ENCODE data around the gene MLYCD. TPM values are rescaled to one million over a fixed set of nuclear protein-coding genes. Genes with fewer than 3 reads are reported as not detected.
A peak's percentile ranks its signal among the peaks of the same experiment; 100 is the strongest.

The MLYCD gene
- total RNA-seq, 4 donors from 2014 or later = 9.6 to 15.8 (median 12.3) TPM

DNA sequence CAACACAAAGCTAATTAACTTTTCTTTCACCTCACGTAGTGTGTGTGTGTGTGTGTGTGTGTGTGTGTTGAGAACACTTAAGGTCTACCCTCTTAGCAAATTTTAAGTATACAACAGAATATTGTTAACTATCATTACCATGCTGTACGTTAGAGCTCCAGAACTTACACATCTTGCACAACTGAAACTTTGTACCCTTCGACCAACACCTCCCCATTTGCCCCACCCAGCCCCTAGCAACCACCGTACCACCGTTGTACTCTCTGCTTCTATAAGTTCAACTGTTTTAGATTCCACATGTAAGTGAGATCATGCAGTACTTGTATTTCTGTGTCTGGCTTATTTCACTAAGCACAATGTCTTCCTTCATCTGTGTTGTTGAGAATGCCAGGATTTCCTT lies 28.1 kb upstream of the MLYCD start:
- no peaks in the 10 kb centered on the region for H3K9me3 ChIP-seq
- intact Hi-C loops (cut with DNase I) = no loop called here
- no peak overlapping the region for H3K4me3 ChIP-seq
- H3K27me3 ChIP-seq = no peaks in the 10 kb centered on the region
- no peak overlapping the region for H3K27ac ChIP-seq (replicated peaks in 1 of 4)
- DNase-seq (ENCODE audit: extremely low spot score) = peak; percentile 66
- 89% methylated on average over 5 of the region's 5 CpGs for WGBS
- H3K4me1 ChIP-seq = no peaks in the 10 kb centered on the region
- TF ChIP-seq POLR2AphosphoS5 (IDR thresholded peaks at IDR 0.05) = no peak
- TF ChIP-seq, protein P1, sequence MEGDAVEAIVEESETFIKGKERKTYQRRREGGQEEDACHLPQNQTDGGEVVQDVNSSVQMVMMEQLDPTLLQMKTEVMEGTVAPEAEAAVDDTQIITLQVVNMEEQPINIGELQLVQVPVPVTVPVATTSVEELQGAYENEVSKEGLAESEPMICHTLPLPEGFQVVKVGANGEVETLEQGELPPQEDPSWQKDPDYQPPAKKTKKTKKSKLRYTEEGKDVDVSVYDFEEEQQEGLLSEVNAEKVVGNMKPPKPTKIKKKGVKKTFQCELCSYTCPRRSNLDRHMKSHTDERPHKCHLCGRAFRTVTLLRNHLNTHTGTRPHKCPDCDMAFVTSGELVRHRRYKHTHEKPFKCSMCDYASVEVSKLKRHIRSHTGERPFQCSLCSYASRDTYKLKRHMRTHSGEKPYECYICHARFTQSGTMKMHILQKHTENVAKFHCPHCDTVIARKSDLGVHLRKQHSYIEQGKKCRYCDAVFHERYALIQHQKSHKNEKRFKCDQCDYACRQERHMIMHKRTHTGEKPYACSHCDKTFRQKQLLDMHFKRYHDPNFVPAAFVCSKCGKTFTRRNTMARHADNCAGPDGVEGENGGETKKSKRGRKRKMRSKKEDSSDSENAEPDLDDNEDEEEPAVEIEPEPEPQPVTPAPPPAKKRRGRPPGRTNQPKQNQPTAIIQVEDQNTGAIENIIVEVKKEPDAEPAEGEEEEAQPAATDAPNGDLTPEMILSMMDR (IDR thresholded peaks at IDR 0.05) = no peak
- TF ChIP-seq POLR2A (IDR thresholded peaks at IDR 0.05; ENCODE audit: low read depth) = no peak
- TF ChIP-seq EP300 (IDR thresholded peaks at IDR 0.05) = no peak
- H3K36me3 ChIP-seq = no peaks in the 10 kb centered on the region

DNA sequence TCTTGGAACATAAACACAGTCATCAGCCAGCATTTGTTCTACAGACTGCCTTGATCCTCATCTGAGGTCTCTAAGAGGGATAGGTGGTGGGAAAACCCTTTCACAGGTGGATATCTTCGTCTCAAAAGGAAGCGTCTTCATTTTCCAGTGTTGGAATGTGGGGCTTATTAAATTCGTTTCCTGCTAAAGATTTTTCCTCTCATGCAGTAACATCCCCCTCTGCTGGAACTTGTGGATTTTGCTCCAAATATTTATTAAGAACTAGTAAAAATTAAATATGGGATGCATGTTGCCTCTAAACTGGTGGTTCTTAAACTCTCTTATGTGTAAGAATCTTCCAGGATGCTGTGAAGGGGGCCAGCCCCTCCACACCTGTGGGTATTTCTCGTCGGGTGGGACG lies 20.1 kb upstream of the MLYCD start:
- Histone ChIP-seq H3K4me3 (no peak overlapping the region), H3K27ac (replicated peaks in 1 of 4) (no peak overlapping the region), H3K9me3 (no peaks in the 10 kb centered on the region), H3K27me3 (no peaks in the 10 kb centered on the region), H3K36me3 (no peaks in the 10 kb centered on the region), H3K4me1 (peaks cover 0 to 2% (median 0%) of the 10 kb centered on the region in 4 donors)
- TF ChIP-seq POLR2AphosphoS5 (IDR thresholded peaks at IDR 0.05) (no peak), POLR2A (IDR thresholded peaks at IDR 0.05; ENCODE audit: low read depth) (no peak), EP300 (IDR thresholded peaks at IDR 0.05) (no peak)
- TF ChIP-seq, protein P1 (IDR thresholded peaks at IDR 0.05) = peak; percentile 46 to 56 (median 51)
- WGBS = 37% methylated on average over 6 of the region's 6 CpGs
- no peak for DNase-seq (ENCODE audit: extremely low spot score)
- intact Hi-C loops (cut with DNase I) = loop anchor here (1.0 kb wide), 1 partner anchor 53 kb away; no protein-coding TSS in a partner anchor

DNA sequence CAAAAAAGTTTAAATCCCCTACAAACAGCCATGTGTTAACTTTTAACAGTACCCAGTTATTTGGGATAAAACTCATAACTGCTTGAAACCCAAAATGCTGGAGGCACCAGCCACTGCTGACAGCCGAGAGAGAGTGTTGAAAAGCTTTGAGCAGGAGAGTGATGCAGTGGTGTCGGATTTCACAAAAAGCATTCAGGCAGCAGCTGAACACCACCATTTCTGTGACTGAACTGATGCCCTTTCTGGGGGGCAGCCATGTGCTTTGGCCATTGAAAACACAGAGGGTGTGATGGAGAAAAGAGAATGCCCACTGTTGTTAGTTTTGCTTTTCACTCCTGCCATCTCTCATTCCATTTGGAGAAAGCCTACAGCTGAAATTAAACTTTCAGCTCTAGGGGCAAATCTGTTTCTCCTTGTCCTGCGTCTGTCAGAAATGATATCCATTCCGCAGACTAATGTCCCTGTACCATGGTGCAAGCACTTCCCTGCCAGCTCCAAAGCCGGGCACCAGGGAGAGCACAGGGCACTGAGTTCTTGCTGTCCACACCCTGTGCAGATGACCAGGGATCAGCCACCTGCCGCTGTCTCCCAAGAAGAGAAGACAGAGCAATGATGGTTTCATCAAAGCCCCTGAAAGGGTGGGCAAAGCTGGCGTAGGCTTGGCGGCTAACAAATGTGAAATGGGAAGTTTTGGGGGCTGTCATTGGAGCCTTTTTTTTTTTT lies 16.6 kb upstream of the MLYCD start:
- Histone ChIP-seq H3K27ac (replicated peaks in 1 of 4) (no peak overlapping the region), H3K36me3 (no peaks in the 10 kb centered on the region), H3K27me3 (no peaks in the 10 kb centered on the region), H3K4me1 (peaks cover 0 to 2% (median 0%) of the 10 kb centered on the region in 4 donors), H3K4me3 (no peak overlapping the region), H3K9me3 (no peaks in the 10 kb centered on the region)
- 78% methylated on average over 8 of the region's 8 CpGs for WGBS
- DNase-seq (ENCODE audit: extremely low spot score) = no peak
- intact Hi-C loops (cut with DNase I) = no loop called here
- no peak for TF ChIP-seq EP300 (IDR thresholded peaks at IDR 0.05)
- TF ChIP-seq, protein P1 (IDR thresholded peaks at IDR 0.05) = no peak
- no peak for TF ChIP-seq POLR2AphosphoS5 (IDR thresholded peaks at IDR 0.05)
- no peak for TF ChIP-seq POLR2A (IDR thresholded peaks at IDR 0.05; ENCODE audit: low read depth)

DNA sequence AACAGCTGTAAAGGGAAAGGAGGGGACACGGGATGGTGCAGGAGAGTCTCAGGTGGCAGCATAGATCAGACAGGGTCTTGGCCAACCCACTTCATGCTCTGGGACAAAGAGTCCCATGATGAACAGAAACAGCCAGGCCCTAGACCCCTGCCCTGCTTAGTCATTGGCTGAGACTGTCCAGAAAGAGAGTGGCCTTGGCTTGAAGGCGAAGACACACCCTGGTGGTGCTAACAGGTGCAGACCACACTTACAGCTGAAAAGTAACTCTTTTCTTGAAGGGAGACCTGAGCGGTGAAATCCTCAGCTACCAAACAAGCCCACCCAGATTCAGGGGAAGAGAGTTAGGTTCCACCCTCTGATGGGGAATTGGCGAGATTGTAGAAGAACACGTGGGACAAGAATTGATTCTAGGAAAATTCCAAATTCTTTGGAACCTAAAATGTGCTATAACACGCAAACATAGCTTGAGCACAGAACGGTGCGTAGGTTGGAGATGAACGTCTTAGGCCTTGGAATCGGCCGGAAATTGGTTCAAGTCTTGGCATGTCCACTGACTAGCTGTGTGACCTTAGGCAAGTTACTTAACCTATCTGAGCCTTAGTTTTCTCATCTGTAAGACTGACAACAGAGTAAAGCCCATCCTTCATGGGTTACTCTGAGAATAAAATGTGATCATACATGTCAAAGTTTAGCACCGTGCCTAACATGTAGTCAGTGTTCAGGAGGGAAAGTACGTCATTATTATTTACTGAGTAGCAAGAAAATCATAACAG lies 12.5 kb upstream of the MLYCD start:
- no peak overlapping the region for H3K4me3 ChIP-seq
- no peak overlapping the region for H3K27ac ChIP-seq (replicated peaks in 1 of 4)
- 95% methylated on average over 12 of the region's 13 CpGs for WGBS

More for the DNA sequence above, 12.5 kb upstream of the MLYCD start:
- H3K36me3 ChIP-seq = no peaks in the 10 kb centered on the region
- peaks cover 0 to 8% (median 0%) of the 10 kb centered on the region in 4 donors for H3K9me3 ChIP-seq
- no peak for DNase-seq (ENCODE audit: extremely low spot score)
- H3K4me1 ChIP-seq = no peaks in the 10 kb centered on the region
- intact Hi-C loops (cut with DNase I) = no loop called here
- no peaks in the 10 kb centered on the region for H3K27me3 ChIP-seq
- TF ChIP-seq, protein P1 (IDR thresholded peaks at IDR 0.05) = no peak
- TF ChIP-seq POLR2A (IDR thresholded peaks at IDR 0.05; ENCODE audit: low read depth) (no peak), EP300 (IDR thresholded peaks at IDR 0.05) (no peak), POLR2AphosphoS5 (IDR thresholded peaks at IDR 0.05) (no peak)

Measured in esophagus muscularis mucosa (tissue), 4 donors.